ENCODE data around the gene MFAP5.

GRCh38 chr12:8664228-8664913 lies 1.7 kb upstream of the MFAP5 start:
- TF ChIP-seq POLR2A (IDR thresholded peaks at IDR 0.05; ENCODE audit: low read length): no peak
- no peak for TF ChIP-seq GATA1 (IDR thresholded peaks at IDR 0.05; ENCODE audit: low read depth, low read length)
